Measurements from ENCODE around the gene MRE11. TPM values are rescaled to one million over a fixed set of nuclear protein-coding genes. Genes with fewer than 3 reads are reported as not detected.
"Not testable (repeated sequence)": the region's sequence is repeated elsewhere in the genome, so short reads cannot be mapped to it uniquely, and the experiment has no call there.

MRE11 gene
- total RNA-seq, 1 donor from 2014 or later, result 40.7 TPM

DNA sequence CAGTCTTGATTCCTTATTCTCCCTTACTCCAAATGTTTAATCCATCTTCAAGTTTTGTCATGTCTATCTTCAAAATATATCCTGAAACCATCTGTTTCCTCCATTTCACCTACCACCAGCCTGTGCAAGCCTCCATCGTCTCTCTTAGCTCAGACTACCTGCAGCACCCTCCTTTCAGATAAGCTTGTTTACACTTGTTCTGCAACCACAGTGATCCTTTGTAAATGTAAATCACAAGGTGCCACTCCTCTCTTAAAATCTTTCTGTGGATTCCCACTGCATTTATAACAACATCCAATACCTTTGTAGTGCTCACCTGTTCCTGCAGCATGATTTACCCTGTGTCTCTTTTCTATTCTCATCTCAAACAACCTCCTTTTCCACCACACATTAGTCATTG lies 60.6 kb downstream of the MRE11 start:
- intact Hi-C loops (cut with micrococcal nuclease), result no loop called here

DNA sequence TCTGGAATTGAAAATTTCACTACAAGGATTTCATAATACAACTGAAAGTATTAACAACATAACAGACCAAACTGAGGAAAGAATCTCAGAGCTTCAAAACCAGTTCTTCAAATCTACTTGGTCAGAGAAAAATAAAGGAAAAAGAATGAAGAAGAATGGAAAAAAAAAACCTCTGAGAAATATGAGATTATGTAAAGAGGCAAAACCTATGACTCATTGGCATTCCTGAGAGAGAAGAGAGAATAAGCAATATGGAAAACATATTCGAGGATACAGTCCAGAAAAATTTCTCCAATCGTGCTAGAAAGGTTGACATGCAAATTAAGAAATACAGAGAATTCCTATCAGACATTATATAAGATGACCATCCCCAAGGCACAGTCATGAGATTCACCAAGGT lies 69.0 kb downstream of the MRE11 start:
- intact Hi-C loops (cut with micrococcal nuclease), result no loop called here

DNA sequence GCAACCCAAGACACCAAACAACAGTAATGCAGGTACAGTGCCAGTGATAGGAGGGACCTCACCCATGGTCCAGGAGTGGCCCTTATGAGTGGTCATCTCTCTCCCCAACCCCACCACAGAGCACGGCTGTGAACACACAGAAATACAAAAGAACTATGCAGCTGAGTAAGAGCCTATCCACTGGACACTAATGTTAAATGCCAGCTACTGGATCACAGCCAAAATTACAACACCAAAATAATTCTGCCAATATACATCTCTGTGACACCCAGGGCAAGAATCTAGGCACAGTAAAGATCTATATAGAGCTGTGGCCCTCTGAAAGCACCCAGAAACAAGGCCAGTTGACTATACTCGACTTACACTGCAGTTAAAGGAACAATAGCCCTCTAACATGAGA lies 69.6 kb downstream of the MRE11 start:
- intact Hi-C loops (cut with micrococcal nuclease), result no loop called here

DNA sequence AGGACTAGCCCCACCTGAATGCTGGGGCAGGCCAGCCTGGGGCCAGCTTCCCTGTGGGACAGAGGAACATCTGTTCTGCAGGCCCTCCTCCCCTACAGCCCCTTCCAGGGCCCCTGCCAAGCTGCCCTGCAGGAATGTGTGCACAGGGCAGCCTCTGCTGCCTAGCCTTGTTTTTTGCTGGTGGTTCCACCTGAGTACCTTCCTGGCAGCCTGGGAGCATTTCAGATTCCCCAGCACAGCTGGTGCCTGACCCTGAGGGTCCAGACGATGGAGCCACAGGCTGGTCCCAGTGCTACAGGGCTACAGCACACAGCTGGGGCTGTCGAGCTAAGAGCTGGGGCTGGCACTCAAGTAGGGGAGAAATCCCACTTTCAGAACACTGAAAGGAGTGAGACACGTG lies 70.1 kb downstream of the MRE11 start:
- intact Hi-C loops (cut with micrococcal nuclease), result no loop called here

DNA sequence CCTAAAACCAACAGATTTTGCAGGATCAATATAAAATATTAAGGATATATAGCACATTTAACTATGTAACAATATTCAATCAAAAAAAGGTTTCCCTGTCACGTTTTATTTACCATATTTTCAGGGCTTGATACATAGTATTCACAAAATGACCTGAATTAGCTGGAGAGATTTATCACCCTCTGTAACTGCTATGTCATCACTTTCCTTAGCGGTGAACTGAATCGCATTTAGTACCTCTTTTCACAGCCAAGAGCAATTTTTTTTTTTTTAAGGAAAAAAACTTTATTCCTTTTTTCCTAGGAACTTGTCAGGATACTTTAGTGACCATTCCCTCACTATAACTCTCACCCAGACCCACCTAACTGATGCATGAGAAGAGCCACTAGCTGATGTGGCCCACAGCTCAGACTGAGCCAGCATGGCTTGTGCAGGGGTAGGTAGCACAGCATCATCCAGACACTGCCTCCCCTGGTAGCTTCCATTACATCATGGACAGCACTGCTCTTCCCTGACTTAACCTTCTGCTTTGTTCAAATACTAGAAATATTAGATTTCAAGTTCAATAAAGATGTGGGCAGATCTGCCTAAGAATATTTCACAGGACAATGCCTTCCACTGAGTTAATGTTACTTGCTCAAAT lies 75.4 kb downstream of the MRE11 start:
- intact Hi-C loops (cut with micrococcal nuclease), result no loop called here

DNA sequence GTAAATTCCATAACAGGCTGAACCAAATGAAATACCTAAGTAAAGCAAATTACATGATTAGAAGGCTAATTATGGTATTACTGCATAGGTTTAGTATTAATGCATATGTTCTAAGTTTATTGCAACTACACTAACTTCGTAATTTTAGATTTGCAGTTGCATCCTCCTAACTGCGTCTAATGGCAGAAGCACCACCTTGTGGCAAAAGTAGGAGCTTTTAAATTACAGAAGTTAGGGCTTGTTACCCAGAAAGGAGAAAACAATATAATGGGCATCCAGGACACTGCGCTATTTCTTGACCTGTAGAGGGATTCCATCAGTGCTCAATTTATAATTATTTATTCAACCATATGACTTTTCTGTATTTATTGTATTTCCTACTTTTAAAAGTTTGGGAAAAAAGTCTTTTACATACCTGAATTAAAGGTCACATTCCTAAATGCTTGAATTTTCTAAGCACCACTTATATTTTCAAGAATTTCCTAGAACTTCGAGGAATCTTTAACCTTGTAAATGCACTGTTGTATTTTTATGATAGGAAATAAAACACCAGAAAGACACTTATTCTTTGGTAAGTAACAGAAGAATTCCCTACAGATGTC lies 76.2 kb downstream of the MRE11 start:
- intact Hi-C loops (cut with micrococcal nuclease), result no loop called here

DNA sequence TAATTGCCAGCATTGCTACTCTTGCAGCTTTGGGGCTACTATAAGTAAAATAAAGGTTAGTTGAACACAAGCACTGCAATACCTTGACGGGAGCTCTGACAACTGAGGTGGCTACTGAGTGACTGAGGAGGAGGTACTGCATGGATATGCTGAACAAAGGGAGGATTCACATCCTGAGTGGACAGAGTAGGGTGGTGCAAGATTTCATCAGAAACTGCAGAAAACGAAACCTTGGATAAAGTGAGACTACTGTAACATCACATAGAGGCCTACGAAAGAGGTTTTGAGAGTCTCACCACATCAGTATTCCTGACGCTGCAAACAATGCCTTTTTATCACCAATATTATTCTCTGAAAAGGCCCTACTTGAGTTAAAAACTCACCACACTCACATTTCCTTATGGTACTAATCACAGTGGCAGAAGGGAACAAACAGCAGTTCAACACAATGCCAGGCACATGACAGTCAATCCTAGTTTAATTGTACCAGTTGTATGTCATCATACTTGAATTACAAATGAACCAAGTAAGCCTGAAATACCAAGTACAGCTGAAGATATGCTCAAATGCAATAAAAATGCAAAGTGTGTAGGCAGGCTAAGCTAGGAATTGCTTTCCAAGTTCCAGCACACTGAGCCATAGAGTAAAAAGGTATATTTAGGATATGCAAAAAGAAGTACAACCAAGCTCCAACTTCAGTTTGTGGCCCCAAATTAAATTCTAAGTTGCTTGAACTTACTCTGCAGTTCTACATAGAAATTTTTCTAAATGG lies 88.4 kb downstream of the MRE11 start:
- intact Hi-C loops (cut with micrococcal nuclease), result no loop called here

DNA sequence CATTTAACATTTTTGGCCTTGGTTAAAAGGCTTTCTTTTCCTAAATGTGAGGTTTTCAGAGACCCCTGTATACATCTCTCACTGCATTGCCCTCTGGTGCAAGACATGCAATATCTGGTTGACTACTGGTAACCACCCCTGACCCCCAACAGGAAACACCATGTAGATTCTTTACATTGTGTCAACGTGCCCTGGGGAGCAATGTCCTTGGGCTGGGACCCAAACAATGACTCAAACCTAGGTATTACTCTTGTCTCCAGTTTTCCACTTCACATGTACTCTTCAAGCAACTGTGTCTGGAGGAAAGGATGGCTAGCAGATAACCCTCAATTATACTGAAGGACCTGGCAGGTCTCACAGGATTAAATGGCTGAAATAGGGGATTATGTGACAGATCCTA lies 91.3 kb downstream of the MRE11 start:
- intact Hi-C loops (cut with micrococcal nuclease), result no loop called here

DNA sequence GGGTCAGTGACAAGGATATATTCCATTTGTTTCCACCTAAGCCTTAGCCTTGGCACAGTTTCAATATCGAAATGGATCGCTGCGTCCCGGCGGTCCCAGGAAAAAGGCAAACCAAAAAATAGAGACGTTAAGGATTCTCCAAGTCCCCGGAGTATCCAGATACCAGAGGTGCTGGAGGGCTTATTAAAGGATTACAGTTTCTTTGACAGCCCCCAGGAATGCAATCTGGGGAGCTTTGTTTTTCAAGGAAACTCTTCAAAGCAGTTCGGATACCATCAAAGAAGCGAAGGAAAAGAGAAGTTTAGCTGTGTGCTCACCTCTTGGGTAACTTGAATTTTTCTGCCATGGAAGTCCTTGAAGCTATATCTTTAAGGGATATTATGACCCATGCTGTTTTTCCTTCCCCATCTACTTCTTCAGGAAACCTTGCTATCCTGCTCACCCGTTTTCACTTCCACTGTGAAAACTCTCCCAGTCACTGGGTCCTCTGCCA lies 91.8 kb downstream of the MRE11 start:
- intact Hi-C loops (cut with micrococcal nuclease), result no loop called here

DNA sequence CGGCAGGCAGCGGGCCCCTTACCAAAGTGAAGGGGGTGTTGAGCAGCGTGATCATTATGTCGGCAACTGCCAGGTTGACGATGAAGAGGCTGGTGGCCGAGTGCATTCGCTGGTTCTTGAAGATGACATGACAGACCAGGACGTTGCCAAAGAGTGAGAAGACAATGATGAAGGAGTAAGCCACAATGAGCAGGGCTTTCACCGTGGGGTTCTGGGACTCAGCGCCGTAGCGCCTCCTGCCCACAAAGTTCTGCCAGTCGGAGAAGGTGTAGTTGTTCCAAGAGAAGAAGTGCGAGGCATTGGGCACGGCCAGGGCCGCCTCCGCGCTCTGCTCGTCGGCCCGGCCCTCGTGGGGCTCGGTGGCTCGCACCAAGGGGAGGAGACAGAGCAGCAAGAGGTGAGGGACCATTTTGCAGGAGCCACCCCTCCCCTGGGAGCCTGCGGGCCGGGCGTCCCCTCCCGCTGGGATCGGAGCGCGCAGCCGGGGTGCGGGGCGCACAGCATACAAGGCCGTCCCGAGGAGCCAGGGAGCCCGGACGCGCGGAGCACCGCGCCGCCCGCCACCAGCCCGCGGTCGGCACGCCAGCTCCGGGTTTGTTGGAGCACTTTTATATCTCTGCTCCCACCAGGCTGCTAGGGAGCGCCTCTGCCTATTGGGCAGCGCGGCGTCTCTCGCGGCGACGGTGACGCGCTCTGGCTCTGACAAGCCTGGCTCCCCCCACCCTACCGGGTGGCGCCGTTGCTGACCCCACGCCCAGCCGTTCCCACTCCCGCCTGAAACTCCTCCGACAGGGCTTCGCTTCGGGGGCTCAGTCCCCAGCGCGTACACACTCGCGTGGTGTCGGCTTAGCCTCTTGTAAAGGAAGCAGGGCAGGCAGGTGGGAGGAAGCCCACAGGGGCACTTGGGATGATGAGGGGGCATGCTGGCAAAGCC lies 92.5 kb downstream of the MRE11 start, which contains the start of gene GPR83:
Gene GPR83 (minus strand): TSS at position 581 of the 934 bp plus-strand sequence. CDS start 172 bp downstream, at position 409.
- intact Hi-C loops (cut with micrococcal nuclease), result no loop called here

DNA sequence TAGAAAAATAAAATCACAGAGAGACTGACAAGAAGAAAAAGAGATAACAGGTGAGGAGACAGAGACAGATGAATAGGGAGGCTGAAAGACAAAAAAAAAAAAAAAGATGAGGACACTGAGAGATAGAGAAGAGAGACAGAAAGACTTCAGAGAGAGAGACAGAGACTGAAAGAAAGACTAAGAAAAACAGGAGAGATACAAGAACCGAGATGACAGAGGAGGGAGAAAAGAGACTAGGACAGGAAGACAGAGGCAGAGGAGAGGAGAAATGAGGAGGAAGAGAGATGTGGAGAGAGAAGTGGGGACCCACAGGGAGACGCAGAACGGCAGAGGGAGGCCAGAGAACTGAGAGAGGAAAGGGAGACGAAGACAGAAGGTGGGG lies 93.2 kb downstream of the MRE11 start:
- intact Hi-C loops (cut with micrococcal nuclease), result no loop called here

DNA sequence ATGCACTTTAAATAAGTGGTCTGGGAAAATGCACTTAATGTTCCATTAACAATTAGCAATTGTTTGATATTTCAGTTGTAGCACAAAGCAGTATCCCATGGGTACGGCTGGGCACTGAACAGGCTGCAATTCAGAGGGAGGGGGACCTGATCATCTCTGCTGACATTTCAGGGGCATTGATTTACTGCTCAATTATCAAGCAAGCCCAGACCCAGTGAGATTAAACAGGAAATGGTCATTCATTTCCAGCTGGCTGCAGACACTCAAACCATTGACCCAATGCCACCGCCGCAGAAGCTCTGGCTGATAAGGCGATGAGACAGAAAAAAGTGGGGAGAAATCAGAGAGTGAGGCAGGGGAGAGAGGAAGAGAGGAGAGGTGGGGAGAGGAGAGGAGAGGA lies 93.6 kb downstream of the MRE11 start:
- intact Hi-C loops (cut with micrococcal nuclease), result no loop called here

DNA sequence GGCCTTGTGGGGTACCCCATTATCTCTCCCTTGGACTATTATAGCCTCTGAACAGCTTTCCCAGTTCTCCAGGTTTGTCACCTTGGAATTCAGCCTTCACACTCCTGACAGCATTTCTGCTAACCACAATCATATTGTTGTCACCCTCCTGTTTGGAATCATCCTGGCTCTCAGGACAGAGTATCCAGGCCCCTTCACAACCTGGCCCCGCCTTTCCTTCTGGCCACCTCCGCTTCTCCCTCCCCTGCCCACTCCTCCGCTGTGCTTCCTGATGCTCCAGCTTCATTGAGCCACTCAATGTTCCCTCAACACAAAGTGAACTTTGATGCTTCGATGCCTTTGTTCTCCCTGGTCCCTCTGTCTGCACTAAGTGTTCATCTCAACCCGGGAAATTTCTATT lies 95.5 kb downstream of the MRE11 start:
- intact Hi-C loops (cut with micrococcal nuclease), result no loop called here

DNA sequence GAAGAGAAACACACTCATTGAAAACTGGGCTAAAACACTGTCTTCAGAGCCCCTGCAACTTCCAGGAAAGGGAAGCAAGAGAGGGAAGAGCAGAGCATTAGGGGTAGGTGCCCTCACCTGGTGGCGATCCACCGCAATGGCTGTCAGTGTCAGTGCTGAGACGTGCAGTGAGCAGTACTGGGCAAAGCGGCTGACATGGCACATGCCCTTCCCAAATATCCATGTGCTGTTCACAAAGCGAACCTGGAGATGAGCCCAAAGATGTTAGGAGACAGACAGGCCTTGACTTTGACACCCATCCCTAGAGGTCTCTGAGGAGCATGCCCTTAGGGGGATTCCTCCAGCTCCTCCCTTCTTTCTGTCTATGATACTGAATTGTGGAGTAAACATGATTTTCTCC lies 97.4 kb downstream of the MRE11 start:
- intact Hi-C loops (cut with micrococcal nuclease), result no loop called here

DNA sequence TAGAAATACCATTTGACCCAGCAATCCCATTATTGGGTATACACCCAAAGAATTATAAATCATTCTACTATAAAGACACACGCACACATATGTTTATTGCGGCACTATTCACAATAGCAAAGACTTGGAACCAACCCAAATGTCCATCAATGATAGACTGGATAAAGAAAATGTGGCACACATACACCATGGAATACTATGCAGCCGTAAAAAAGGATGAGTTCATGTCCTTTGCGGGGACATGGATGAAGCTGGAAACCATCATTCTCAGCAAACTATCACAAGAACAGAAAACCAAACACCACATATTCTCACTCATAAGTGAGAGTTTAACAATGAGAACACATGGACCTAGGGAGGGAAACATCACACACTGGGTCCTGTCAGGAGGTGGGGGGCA lies 101.7 kb downstream of the MRE11 start:
- intact Hi-C loops (cut with micrococcal nuclease), result not testable (repeated sequence)

DNA sequence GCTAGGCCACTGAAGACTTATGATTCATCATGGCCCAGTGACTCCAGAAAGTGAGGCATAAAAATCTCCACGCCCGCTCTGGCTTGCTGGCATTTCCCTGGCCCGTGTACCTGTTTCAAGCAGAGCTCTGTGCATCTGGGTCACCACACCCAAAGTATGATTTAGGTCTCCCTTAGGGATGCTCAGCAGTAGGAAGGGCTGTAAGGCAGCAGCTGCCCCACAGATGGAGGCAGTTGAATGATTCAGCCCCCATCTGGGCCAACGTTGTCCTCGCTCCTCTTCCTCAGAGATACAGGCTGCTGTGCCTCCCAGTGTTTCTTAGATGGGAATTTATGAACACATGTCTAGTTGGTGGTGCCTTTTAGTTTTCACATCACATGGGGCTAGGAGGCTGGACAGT lies 114.0 kb downstream of the MRE11 start:
- intact Hi-C loops (cut with micrococcal nuclease), result no loop called here

DNA sequence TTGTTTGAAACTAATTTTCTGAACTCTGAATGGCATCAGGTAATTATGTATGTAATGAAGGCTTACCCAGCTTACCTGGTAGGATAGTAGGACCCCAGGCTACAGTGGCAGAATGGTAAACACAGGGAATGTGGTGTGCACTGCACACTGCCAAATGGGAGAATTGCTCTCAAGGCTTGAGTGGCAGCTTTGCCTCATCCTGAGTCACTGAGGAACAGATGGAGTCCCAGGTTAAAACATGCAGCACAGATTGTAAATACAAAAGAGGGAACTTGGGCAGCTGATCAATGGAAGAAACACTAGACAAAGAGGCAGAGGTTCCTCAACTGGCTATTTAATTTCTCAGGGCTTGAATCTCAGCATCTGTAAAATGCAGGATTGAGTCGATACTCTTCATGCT lies 116.8 kb downstream of the MRE11 start:
- intact Hi-C loops (cut with micrococcal nuclease), result no loop called here

DNA sequence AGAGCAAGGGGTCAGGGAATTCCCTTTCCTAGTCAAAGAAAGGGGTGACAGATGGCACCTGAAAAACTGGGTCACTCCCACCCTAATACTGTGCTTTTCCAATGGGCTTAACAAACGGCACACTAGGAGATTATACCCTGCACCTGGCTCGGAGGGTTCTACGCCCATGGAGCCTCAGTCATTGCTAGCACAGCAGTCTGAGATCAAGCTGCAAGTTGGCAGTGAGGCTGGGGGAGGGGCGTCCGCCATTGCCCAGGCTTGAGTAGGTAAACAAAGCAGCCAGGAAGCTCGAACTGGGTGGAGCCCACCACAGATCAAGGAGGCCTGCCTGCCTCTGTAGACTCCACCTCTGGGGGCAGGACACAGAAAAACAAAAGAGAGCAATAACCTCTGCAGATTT lies 123.1 kb downstream of the MRE11 start:
- intact Hi-C loops (cut with micrococcal nuclease), result not testable (repeated sequence)
